Heart right ventricle (tissue), 16 donors: ENCODE data around the gene ST6GALNAC5. TPM values are rescaled to one million over a fixed set of nuclear protein-coding genes. Genes with fewer than 3 reads are reported as not detected.
"Not testable (repeated sequence)": the region's sequence is repeated elsewhere in the genome, so short reads cannot be mapped to it uniquely, and the experiment has no call there.

ENCODE experiments used
- ATAC-seq, 8 donors: fragments of 200-7000 bp; cut with Tn5 transposase; one replicate each; pipeline ENCODE4 v1.9.1; 2020; ENCODE audit warnings: mild to moderate bottlenecking in 8 of 8, moderate library complexity in 8 of 8, moderate number of reproducible peaks in 1 of 8
- DNase-seq, 2 donors: peaks; one replicate each; pipeline ENCODE4 v3.0.0-alpha.2; 2020
- H3K27ac ChIP-seq, 10 donors: fragments of 200-600 bp; sonication (generic) in 2 of 10; one replicate each; pipeline versions ENCODE4 v1.5.0 to v1.8.0; 2020 to 2022; ENCODE audit warnings: mild to moderate bottlenecking in 3 of 10
- H3K27me3 ChIP-seq, 7 donors: fragments of 200-600 bp; one replicate each; pipeline ENCODE4 v1.8.0; 2021 to 2022; ENCODE audit warnings: mild to moderate bottlenecking in 2 of 7
- H3K36me3 ChIP-seq, 9 donors: fragments of 200-600 bp; sonication (generic) in 1 of 9; one replicate each; pipeline versions ENCODE4 v1.5.0 to v1.8.0; 2020 to 2022; ENCODE audit warnings: mild to moderate bottlenecking in 2 of 9
- H3K4me1 ChIP-seq, 9 donors: fragments of 200-600 bp; sonication (generic) in 1 of 9; one replicate each; pipeline versions ENCODE4 v1.5.0 to v1.8.0; 2020 to 2022; ENCODE audit warnings: mild to moderate bottlenecking in 4 of 9
- H3K4me3 ChIP-seq, 10 donors: fragments of 200-600 bp; sonication (generic) in 2 of 10; one replicate each; pipeline versions ENCODE4 v1.5.0 to v1.8.0; 2020 to 2022; ENCODE audit warnings: mild to moderate bottlenecking in 7 of 10, moderate library complexity in 2 of 10
- H3K9me3 ChIP-seq, 11 donors: fragments of 200-600 bp in 10 of 11; sonication (generic) in 2 of 11; one replicate each; pipeline versions ENCODE4 v1.5.0 to v1.8.0; 2013 to 2022; ENCODE audit warnings: mild to moderate bottlenecking in 2 of 11, control low read depth in 1 of 11, moderate library complexity in 1 of 11
- WGBS, 2 donors: extraction: QIAGEN DNeasy Blood & Tissue Kit; methylation state at CpG; one replicate each; pipeline ENCODE4 v1.1.7; 2013; ENCODE audit warnings: inconsistent platforms in 1 of 2; 5-methylcytosine and 5-hydroxymethylcytosine counted together
- intact Hi-C, 10 donors: fragments of 100-400 bp; cut with DNase I; formaldehyde crosslinking; loops; one replicate each; pipeline versions ENCODE4 v1.11.1 to v1.14.2; 2022
- polyA plus RNA-seq, 2 donors: library from polyadenylated mRNA; stranded (reverse); fragments of 200-250 nt; gene quantifications; one replicate each; pipeline ENCODE4 v1.2.3, GENCODE V29; 2013
- total RNA-seq, 10 donors: library from RNA; stranded (reverse); fragmentation: NEBNext Ultra II Directional in 3 of 10; extraction: Animal tissue kit (Norgen Biotek cat#: 25700) in 3 of 10; gene quantifications; one replicate each; pipeline versions ENCODE4 v1.2.1 to v1.2.4, GENCODE V29; 2021 to 2023
- TF ChIP-seq, protein P1 (sequence below), 9 donors: fragments of 200-600 bp; sonication (generic) in 2 of 9; IDR thresholded peaks; one replicate each; pipeline versions ENCODE4 v1.5.0 to v1.8.0; 2021 to 2022; ENCODE audit warnings: antibody characterized with exemption in 9 of 9, mild to moderate bottlenecking in 5 of 9, moderate library complexity in 1 of 9
- donor health status: Arrhythmogenic right ventricular cardiomyopathy.
- donor health status: ischemic (EF 13 %, LVEDD 7.1; RV severe dilation, severe dysfunction).
- donor health status: healthy with polysubstance abuse.
- donor health status: DM: no; HTN: yes; CAD: no.
- donor health status: DM: no; HTN: no; CAD: no.
- donor health status: ischemic (EF 25% LVEDD 6.9; RV normal size, moderate dysfunction).
- donor health status: ischemic (EF 25% LVEDD 5.7; RV mildly dilated, moderate dysfunction).
- donor health status: healthy.
- donor health status: DM: yes; HTN: yes; CAD: no.
- donor health status: Ischemic cardiomyopathy.
- donor health status: ischemic (EF 35%, LVEDD 5.7; RV mildly dilated, moderate dysfunction).
- donor health status: nonischemic (EF 11% LVEDD 7.7; RV severe dilation, severe dysfunction).
- donor health status: DM: yes; HTN: yes; CAD: no.
- donor health status: PGD.
- donor health status: ischemic (EF 29% LVEDD 5.4; RV normal size, mild dysfunction).
- donor health status: nonischemic (EF 23%, LVEDD 6.1; RV moderate dilation, normal function).

Gene ST6GALNAC5
- total and polyA plus RNA-seq, 12 donors, result 0.17 to 1.3 (median 0.35) TPM; not detected in 2

DNA sequence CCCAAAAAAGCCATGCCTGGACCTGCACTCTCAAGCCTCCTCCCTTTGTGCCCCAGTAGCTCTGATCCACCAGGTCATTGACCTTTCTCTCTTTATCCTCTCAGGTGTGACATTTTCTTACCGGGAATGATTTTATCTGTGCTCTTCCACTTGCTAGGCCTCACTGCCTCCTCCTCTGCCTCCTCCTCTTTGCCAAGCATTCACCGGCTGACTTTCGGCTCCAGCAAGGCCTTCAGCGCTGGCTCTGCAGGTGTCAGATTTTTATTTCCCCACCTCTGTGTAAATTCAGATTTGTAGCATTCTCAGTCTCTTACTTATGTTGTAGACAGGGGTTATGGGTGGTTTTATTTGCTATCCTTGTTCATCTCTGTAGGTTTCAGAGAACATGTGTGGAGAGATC, 91.5 kb downstream of the ST6GALNAC5 start:
- Histone ChIP-seq H3K27me3 (no peaks in the 10 kb centered on the region), H3K4me3 (no peak overlapping the region)
- WGBS, 2 donors, result 86 to 96% methylated on average over 4 of the region's 4 CpGs

DNA sequence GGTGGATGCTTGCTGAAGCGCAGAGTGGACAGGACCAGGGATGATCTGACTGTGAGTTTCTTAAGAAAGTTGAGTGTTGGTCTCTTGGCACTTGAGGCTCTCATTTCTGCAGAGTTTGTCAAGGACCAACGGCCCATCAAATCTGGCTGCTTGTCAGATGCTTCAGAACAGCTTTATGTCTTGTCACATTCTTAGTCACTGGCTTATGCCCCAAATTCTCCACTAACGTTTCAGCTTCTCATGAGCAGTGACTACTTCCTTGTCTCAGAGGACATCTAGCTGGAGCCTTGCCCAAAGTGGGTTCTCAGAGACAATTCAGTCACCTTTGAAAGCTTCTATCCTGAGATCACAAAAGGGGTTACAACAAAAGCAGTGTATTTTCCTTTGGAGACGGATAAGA, 92.3 kb downstream of the ST6GALNAC5 start:
- Histone ChIP-seq H3K27ac (no peak overlapping the region), H3K36me3 (no peaks in the 10 kb centered on the region), H3K4me1 (no peaks in the 10 kb centered on the region), H3K27me3 (no peaks in the 10 kb centered on the region), H3K9me3 (peaks cover 0 to 10% (median 0%) of the 10 kb centered on the region in 11 donors), H3K4me3 (no peak overlapping the region)
- TF ChIP-seq, protein P1, sequence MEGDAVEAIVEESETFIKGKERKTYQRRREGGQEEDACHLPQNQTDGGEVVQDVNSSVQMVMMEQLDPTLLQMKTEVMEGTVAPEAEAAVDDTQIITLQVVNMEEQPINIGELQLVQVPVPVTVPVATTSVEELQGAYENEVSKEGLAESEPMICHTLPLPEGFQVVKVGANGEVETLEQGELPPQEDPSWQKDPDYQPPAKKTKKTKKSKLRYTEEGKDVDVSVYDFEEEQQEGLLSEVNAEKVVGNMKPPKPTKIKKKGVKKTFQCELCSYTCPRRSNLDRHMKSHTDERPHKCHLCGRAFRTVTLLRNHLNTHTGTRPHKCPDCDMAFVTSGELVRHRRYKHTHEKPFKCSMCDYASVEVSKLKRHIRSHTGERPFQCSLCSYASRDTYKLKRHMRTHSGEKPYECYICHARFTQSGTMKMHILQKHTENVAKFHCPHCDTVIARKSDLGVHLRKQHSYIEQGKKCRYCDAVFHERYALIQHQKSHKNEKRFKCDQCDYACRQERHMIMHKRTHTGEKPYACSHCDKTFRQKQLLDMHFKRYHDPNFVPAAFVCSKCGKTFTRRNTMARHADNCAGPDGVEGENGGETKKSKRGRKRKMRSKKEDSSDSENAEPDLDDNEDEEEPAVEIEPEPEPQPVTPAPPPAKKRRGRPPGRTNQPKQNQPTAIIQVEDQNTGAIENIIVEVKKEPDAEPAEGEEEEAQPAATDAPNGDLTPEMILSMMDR (IDR thresholded peaks at IDR 0.05), result no peak
- no peak for DNase-seq
- no peak for ATAC-seq
- intact Hi-C loops, result no loop called here
- 71 to 75% methylated on average over 4 of the region's 4 CpGs for WGBS, 2 donors

More for the DNA sequence above, 91.5 kb downstream of the ST6GALNAC5 start:
- TF ChIP-seq, protein P1 (IDR thresholded peaks at IDR 0.05), result no peak
- Histone ChIP-seq H3K27ac (no peak overlapping the region), H3K9me3 (peaks cover 0 to 3% (median 0%) of the 10 kb centered on the region in 11 donors), H3K36me3 (no peaks in the 10 kb centered on the region), H3K4me1 (no peaks in the 10 kb centered on the region)
- ATAC-seq (no peak), DNase-seq (no peak)
- intact Hi-C loops, result no loop called here

DNA sequence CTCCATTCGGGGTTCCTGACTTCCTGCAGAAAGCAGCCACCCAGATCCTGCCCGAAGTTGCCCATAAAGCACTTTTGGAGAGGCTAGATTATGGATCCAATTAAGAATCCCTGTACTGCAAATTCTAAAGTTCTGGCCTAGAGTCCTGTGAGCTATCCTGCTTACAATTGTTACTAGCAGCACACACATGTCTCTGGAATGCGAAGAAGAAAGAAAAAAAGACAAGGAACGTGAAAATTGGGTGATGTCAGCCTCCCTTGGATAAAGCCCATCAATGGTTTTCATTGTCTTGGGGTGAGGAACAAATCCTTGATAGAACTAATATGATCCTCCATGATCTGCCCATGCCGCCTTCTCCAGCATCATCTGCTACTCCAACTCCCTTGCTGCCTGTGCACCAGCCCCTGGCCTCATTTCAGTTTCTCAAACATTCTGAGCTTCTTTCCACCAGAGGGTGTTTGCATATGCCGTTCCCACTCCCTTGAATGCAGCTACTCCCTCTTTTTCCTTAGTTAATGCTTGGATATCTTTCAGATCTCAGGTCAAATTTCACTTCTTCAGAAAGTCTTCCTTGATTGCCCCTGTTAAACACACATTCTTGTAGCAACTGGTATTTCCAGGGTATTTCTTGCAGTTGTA, 94.0 kb downstream of the ST6GALNAC5 start:
- intact Hi-C loops, result no loop called here
- Histone ChIP-seq H3K27me3 (no peaks in the 10 kb centered on the region), H3K4me1 (no peaks in the 10 kb centered on the region), H3K27ac (no peak overlapping the region), H3K4me3 (no peak overlapping the region), H3K9me3 (peaks cover 0 to 25% (median 0%) of the 10 kb centered on the region in 11 donors), H3K36me3 (no peaks in the 10 kb centered on the region)
- DNase-seq, result no peak
- ATAC-seq, result no peak
- TF ChIP-seq, protein P1 (IDR thresholded peaks at IDR 0.05), result no peak
- 75 to 86% methylated on average over 6 of the region's 6 CpGs for WGBS, 2 donors

DNA sequence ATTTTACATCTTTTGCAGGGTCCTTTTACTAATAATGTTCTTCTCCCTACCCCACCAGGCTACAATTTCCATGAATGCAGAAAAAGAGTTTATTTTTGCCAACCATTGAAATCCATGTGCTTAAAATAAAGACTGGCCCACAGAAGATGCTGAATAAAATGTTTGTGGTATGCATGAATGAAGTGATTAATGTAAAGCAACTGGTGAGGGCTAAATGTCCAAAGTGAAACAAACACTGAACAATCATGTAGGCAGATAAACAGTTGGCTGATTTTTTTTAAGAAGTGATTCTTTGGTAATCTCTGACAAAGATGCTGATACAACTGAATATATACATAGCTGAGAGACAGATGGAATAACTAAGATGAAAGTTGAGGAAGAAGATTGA, 94.5 kb downstream of the ST6GALNAC5 start:
- TF ChIP-seq, protein P1 (IDR thresholded peaks at IDR 0.05), result no peak
- peaks cover 0 to 25% (median 0%) of the 10 kb centered on the region in 11 donors for H3K9me3 ChIP-seq

DNA sequence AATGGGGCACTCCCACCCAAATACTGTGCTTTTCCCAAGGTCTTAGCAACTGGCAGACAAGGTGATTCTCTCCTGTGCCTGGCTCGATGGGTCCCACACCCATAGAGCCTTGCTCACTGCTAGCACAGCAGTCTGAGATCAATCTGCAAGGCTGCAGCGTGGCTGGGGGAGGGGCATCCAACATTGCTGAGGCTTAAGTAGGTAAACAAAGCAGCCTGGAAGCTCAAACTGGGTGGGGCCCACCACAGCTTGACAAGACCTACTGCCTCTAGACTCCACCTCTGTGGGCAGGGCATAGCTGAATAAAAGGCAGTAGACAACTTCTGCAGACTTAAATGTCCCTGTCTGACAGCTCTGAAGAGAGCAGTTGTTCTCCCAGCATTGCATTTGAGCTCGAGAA, 114.0 kb downstream of the ST6GALNAC5 start:
- WGBS, 2 donors, result 25 to 54% methylated on average over 3 of the region's 3 CpGs
- peaks cover 0 to 51% (median 2%) of the 10 kb centered on the region in 11 donors for H3K9me3 ChIP-seq
- H3K4me3 ChIP-seq, intact Hi-C loops, DNase-seq, H3K4me1 ChIP-seq, H3K36me3 ChIP-seq, H3K27me3 ChIP-seq, H3K27ac ChIP-seq, ATAC-seq: not testable (repeated sequence)

More for the DNA sequence above, 94.5 kb downstream of the ST6GALNAC5 start:
- no peaks in the 10 kb centered on the region for H3K4me1 ChIP-seq
- intact Hi-C loops, result no loop called here
- no peaks in the 10 kb centered on the region for H3K27me3 ChIP-seq
- H3K36me3 ChIP-seq, result no peaks in the 10 kb centered on the region
- H3K27ac ChIP-seq, result no peak overlapping the region
- DNase-seq, result no peak
- ATAC-seq, result no peak
- no peak overlapping the region for H3K4me3 ChIP-seq
